Fibroblast of skin of scalp (primary cell): ENCODE measurements around the gene CDH22.

Source experiments
- DNase-seq: peaks from one replicate; pipeline ENCODE4 v3.0.0-alpha.2; 2013

CDH22 gene

DNA sequence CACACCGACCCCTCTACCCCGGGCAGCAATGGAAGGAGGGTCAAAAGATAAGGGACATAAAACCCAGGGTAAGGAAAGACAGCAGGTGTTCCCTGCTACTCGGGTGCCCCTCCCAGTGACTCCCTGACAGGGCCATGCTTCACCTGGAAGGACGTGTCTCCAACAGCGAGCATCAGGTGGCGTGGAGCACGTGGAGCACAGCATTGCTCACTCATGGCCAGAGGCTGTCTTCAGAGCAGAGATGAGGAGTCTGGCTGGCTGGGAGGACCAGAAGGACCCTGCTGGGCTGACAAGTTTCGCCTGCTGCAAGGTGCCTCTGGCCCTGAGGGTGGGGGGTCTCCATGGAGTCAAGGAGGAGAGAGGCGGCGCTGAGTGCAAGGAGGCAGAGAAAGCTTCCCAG lies 15.3 kb upstream of the CDH22 start:
- no peak for DNase-seq

DNA sequence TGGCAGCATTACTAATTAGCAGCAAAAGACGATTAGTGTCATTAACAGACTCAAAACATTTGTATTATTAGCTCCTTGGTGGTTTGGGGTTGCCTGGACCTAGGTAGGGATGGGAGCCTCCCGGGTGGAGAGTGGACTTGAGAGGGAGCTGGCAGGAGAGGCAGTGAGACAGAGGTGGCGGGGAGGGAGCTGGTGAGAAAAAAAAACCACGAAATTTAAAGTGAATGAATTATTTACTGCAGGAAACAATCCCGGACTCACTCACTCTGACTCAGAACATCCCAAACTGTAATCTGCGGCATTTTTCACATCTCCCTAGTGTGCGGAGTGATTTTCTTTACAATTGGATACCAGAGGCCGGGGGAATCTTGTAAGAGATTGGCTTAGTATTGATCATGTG lies 14.3 kb upstream of the CDH22 start:
- DNase-seq = no peak

DNA sequence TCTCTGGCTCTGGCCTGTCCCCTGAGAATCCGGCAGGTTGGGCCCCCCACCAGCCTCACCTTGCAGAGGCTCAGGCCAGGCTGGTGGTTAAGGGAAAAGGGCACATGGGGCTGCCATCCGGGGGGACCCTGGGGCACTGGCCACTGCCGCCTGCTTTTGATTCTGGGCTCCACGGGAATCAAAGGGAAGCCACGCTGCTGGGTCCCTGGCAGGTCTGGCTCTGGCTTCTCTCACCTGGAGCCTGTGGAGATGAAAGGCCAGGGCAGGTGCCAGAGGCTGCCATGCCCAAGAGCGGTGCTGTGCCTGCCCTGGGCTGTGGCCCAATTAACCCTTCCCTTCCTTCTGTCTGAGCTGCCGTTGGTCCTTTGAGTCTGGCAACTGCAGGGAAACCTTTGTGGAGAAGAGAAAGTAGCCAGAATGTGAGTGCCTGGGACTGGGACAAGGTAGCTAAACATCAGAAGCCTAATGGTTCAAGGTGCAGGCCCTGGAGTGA lies 9.4 kb upstream of the CDH22 start:
- DNase-seq = no peak

DNA sequence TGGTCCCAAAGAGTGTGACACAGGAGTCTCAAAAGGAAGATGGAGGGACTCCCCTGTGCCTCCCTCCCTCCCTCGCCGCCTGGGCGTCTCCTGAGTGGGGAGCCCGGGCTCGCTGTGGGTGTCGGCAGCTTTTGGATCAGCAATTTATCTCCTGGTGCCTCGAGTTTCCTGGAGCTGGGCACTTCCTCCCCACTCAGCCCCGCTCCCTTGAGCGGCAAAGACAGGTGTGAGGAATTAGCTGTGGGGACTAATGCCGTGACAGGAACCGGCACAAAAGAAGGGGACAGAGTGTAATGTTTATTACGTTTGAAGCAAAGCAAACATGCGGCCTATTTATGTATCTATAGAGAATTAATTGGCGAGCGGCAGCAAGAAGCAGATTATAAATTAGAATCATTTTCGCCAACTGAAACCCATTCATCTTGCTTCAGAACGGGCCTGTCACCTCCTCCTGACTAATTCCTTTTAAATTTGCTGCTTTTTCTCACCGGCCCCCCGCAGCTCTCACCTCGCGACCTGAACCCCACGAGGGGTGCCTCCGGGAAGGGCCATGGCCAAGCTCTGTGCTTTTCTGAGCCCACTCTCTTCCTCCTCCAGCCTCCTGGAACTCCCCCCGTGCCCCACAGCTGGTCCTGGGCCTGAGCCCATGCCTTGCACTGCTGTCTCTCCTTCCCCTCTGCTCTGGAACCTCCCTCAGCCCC lies 8.8 kb upstream of the CDH22 start:
- DNase-seq = no peak

DNA sequence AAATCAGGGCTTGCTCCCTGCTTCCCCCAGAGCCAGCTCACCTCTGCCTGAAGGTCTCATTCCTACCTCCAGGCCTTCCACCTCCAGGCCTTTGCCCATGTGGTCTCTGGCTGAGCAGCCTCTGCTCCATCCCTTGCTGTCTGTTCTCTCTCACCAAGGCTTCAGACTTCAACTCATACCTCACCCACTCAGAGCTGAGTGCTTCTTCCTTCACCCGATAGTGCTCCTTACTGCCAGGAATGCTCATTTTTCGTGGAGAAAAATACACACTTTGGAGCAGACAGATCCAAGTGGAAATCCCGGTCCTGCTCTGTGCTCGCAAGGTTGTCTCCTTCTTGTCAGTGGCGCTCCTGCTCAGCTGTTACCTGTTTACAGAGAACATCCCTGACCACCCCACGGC lies 7.0 kb upstream of the CDH22 start:
- no peak for DNase-seq

DNA sequence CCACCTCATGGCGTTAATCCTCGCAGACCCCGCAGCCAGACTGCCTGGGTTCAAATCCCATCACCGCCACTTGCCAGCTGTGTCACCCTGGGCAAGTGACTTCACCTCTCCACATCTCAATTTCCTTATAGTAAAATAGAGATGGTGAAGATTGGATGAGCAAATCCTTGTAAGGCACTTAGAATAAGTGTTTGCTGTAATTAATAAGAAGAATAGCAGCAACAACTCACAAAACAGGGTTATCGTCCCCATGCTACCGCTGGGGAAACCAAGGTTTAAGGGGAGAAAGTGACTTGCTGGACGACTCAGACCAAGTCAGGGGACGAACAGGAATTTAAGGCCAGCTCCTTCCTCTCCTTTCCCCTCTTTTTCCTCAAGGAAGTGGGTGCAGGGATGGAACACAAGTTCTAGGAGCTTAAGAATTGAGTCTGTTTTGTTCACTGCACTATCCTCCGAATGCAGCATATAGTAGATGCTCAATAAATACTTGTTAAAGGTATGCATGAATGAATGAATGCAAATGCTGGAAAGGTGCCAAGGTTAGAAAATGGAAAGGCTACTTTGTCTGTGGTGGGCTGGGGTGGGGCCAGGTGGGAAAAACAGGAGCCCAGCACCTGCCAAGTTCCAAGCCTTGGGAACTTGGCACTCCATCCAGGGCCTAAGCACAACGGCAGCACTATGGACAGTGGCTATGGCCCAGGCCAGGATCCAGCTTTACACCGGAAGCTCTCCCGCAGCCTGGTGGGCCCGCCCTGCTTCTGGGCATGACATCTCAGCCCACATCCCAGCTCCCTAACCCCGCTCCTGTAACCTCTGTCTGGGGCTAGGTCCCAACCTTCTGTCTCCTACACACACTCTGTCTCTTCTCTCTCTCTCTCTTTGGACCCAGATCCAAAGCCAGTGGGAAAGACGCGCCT lies 4.9 kb upstream of the CDH22 start:
- DNase-seq = no peak

DNA sequence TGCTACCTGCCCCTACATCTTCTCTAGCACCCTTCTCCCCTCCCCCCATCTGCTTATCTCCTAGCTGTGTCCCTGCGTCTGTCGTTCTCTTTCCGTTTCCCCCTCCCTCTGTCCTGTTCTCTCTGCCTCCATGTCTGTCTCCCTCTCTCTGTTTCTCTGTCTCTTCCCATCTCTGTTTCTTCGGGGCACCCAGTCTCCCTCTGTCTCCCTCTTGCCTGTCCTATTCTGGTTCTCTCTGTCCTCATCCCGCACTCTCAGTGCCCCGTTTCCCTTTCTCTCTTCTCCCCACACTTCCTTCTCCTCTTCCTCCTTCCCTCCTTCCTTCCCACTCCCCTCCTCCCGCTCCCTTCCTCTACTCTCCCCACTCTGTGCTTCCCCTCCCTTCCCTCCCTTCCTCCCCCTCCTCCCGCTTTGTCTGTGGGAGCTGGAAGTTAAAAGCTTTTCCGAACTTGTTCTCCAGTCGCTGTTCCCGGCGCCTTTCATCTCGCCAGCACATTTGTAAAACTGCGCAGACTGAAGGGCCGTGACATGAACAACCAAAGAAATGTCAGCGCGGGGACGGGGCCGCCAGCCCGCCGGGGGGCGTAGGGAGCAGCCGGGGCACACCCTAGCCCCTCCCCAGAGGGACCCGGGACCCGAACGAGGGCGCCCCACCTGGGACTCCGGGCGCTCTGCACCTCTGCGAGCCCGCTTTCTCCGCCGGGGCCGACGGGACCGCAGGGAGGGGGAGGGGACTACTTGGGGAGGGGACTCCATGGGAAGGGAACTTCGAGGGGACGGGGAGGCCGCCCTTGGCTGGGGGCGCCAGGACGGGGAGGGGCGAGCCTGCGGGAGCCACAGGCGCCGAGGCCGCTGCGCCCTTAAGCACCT lies 4.0 kb upstream of the CDH22 start:
- no peak for DNase-seq

DNA sequence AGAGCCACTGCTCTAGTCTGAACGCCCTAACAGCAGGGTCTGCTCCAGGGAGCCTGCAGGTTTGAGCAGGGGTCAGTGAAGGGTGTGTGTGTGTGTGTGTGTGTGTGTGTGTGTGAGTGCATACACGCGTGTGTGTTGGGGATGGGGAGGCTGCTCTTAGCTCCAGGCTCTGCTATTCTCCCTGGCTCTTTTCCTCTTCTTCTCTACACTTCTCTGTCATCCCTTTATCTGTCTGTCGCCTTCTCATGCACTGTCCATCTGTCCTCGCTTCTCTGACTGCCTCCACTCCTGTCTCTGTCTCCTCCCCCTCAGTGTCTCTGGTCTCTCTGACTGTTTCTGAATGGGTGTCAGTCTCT lies 3.4 kb upstream of the CDH22 start:
- no peak for DNase-seq

DNA sequence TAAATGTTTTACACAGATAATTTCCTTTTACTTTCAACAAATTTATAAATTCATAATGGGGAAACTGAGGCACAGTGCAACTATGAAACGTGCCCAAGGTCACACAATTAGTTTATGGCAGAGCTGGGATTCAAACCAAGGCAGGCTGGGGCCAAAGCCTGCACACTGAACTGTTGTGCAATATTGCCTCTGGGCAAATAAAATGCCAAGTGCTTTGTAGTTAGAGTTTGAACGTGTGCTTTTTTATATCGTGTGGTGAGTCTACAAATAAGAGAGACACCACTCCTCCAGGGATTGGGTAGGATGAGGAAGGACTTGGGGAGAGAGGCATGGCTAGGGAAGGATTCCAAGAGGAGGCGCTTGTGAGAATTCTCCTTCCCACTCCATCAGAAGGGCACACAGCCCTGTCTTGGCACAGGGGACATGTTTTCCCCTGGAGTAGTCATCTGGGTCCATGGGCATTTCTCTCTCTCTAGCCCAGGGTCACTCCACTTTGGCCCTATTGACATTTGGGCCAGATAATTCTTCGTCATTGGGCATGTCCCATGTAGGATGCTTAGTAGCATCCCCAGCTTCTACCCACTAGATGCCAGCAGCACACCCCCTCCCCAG lies 2.8 kb upstream of the CDH22 start:
- DNase-seq = no peak

DNA sequence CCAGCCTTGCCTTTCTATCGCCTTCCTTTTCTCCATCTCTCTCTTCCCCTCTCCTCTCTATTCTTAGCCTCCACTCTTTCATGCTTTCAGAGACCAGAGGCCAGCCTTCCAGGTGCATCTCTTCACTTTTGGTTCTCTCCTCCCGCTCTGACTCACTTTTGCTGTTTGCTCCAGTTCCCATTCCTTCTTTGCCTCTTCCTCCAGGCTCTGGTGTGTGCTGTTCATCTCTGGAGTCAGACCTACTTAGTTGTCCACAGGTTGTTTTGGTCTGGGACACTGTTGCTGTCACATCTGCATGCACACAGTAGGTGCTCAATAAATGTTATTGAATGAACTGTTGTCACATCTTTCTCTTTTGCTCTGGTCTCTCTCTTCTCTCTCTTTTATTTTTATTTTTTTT lies 1.6 kb upstream of the CDH22 start:
- no peak for DNase-seq

DNA sequence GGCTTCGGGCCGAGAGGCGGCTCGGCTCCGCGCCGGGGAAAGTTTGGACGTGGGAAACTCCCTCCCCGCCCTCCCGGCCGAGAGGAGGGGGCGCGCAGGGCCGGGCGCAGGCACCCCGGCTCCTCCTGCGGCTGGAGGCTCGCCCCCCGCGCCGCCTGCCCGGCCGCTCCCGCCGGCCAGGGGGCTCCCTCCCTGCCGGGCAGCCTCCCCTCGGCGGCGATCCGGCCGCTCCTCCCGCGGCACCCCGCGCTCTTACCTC lies 370 bp downstream of the CDH22 start:
- DNase-seq = no peak

DNA sequence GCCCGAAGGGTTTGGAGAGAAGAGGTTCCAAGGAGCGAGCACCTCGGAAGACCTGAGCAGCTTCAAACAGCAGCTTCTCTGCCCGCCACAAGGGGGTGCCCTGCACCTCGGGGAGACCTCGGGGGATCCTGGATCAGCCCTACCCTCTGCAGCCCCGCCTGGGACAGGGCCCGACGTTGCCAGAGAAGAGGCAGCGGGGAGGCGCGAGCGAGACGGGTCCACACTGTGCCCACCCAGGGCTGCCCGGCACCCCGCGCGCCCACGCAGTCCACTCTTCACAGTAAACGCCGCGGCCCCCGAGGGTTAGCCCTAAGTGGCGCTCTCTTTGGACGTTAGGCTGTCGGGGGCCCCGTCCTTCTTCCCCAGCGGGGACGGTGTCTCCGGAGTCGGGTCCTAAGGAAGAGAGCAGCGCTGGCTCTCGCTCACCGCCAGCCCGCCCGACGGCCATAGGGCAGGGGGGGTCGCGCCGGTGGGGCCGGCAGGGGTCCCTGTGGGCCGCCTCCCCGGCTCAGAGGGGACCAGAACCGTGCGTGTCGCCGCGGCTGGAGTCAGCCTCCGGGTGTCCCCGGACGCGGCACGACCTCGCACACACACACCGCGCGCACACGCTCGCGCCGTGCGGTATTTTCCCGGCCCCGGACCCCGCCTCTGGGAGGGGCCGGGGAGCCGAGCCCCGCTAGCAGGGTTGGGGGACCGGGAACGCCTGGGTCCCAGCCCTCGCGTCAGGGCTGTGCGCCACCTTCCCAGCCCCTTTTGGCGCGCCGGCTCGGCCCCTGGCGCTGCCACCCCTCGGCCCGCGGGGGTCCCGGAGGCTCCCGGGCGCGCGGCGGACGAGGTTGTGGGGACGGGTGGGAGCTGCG lies 929 bp downstream of the CDH22 start:
- DNase-seq = peak; percentile 41

DNA sequence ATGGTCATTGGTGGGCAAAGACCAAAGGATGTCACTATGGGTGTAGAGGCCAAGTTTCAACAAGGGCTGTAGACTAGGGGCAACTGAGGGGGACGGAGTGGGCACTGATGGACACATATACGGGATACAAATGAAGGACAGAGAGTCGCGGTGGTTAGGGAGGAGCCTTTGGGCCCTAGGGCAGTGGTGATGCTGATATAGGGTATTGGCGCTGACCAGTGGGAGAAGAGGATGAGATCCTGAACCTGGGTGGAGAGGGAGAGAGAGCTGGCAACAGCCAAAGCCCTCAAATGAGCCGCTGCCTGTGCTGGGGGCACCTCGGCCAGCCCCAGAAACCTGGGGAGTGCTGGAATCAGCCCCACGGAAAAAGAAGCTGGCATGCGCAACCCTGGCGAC lies 1.6 kb downstream of the CDH22 start:
- no peak for DNase-seq

DNA sequence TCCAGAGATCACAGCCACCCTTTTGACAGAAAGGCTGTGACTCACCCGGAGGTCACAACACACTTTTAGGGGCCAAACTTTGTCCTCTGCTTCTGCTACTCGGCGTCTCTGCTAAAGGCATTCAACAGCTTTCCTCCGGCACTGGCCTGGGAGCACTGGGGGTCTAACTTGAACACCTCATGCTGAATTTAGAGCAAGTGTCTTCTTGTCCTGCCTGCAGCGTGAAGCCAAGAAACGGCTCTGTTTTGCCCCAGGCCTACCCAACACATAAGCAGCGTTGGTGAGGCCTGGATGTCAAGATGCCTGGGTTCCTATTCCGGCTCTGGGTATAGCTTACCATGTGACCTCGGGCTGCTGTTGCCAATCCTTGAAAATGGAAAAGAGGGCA lies 2.3 kb downstream of the CDH22 start:
- no peak for DNase-seq

DNA sequence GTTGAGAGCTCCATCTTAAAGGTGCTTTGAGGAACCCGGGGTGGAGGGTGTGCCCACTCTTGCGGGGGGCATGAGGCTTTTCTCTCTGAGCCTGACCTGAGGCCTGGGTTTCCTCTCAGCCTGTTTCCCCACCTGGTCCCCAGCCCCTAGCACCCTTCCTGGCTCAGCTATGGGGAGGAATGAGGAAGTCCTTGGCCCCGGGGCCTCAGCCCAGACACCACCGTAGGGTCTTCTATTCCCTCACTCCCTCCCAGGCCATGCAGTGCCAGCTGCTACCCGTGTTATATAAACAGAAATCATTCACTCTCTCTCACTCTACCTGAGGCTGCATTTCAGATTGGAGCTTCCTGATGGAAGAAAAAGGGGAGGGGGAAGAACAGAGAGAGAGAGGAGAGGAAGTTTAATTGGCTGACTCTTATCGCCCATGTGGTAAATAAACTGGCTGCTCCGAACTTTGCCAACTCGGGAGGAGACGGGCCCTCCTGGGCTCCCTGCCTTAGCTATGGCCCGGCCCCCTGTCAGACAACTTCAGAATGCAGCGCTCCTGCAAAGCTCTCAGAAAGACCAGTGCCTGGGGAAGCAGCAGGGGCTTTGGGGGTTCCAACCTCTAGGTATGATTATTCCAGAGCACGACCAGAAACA lies 2.8 kb downstream of the CDH22 start:
- no peak for DNase-seq

DNA sequence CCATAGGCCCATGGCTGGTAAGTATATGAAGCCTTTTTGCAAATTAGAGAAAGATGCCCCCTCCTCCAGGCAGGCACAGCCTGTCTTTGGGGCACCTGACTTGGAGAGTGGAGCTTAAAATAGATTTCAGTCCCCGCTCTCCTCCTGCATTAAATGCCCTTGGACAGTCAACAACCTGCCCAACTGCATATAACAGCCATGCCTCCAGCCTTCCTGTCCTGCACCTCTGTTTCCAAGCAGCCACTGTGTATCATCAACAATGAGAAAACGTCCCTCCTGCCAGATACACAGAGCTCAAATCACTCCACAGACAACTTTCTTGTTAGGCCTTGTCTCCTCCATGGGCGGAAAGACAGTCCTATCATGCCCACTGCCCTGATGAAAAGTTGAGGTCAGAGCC lies 3.4 kb downstream of the CDH22 start:
- DNase-seq = no peak

DNA sequence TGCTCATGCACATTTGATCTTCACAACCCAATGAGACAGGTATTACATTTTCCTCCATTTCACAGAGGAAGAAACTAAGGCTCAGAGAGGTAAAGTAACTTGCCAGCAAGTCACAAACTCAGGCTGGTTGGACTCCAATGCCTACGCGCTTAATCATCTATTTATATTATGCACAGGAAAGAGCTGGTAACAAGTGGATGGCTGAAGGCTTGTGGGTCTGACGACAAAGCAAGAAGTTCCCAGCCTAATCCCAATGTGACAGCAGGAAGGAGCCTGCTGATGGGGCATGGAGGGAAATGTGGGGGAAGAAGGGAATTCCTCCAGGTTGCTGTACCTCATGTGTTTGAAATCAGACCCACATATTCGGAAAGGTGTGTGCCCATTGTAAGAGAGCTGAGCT lies 3.9 kb downstream of the CDH22 start:
- no peak for DNase-seq

DNA sequence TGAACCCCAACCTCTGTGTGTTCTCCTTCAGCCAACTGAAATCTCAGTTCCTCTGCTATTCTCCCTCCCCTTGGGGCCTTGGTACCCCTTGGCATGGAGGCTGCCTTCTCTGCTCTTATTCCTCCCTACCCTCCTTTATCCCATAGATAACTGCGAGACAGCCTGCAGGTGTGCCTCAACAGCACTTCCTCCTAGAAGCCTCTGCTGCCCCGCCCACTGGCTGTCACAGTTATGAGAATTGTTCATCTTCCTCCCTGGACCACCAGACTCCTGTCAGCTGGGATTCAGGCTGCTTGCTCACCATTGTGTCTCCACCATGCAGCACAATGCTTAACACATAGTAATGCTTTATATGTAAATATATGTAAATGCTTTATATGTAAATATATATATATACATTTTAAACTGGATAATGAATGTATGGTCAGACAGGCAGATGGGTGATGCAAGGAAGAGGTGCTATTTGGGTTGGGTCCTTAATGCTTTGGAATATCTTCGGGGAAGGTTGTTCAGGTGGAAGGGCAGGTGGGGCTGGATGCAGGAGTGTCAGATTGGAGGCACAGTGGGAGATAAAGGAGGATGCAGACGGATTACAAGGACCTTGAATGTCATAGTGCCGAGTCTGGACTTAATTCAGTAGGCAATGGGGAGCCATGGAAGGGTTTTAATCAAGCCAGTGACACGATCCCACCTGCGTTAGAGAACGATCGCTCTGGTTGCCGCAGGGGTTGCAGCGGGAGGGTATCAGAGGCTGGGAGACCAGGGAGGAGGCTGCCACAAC lies 4.9 kb downstream of the CDH22 start:
- no peak for DNase-seq

DNA sequence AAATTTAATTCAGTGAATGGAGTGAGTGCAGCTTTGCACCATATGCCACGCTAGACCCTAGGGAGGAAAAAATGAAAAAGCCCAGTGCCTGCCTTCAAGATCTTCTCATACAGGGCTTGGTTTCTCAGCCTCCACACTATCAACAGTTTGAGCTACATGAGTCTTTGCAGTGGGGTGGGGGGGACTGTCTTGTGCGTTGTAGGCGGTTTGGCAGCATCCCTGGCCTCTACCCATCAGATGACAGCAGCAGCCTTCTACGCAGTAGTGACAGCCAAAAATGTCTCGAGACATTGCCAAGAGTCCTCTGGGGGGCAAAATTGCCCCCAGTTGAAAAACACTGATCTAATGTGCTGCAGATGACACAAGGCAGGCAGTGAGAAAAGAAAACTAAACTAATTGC lies 6.2 kb downstream of the CDH22 start:
- DNase-seq = no peak

DNA sequence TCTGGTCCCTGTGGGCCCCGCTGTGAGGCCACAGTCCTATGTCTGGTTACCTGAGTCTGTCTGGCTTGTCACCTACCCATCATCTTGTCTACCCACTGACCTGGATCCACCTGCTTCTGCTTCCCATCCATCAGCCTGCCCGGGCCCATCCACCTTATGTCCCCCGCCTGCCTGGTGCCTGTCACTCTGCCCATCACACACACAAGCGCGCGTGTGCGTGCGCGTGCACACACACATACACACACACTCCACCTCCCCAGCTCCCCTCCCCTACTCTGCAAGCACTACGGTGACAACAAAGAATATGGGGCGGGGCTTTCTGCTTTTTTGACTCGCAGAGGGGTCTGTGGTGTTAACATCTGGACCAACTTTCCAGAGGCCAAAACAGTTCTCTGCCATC lies 8.0 kb downstream of the CDH22 start:
- no peak for DNase-seq

DNA sequence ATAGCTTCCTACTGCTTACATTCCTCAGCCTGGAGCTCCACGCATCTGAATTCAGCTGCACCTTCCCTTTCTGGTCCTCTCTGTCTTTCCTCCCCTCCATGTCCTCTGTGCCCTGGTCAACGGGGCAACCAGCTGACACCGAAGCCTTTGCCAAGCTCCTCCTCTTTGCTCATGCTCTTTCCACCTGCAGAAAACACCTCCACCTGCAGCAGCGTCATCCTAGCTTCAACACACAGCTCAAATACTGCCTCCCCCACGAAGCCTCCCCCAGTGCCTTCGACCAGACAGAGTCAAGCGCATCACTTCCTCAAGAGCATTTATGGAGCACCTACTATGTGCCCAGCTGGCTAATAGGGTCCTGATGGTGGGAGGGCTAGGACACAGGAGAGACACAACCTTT lies 9.2 kb downstream of the CDH22 start:
- no peak for DNase-seq
